HUDEP-2 (cell line): Measurements from ENCODE around the gene PRKCA.

Experiments
- DNase-seq, 76 experiments: peaks; one replicate each; lab custom pipeline; 2025; ENCODE audit not compliant: unreplicated experiment in 76 of 76; lab: John Stamatoyannopoulos, UW

The PRKCA gene

GRCh38 chr17:66496306-66496705 is 193.9 kb downstream of the PRKCA start:
- no peak for DNase-seq

GRCh38 chr17:66498580-66498979 is 196.2 kb downstream of the PRKCA start:
- no peak for DNase-seq

DNA sequence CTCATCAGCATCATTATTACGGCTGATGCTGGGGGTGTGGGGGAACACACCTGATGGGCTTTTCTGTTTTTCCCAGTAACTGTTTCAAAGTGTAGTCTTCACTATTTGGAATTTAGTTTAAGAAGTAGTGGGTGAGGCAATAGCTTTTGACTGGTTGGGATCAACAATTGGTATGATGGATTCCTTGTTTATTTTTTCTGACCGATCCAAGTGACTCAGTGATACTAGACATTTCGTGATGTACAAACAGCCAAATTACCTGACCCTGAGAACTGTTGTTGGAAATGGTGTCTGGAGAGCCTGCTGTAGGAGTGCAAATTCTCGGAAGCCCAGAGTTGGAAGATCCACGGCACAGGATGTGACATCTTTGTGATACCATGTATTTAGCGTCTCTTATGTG is 204.2 kb downstream of the PRKCA start:
- DNase-seq = no peak

DNA sequence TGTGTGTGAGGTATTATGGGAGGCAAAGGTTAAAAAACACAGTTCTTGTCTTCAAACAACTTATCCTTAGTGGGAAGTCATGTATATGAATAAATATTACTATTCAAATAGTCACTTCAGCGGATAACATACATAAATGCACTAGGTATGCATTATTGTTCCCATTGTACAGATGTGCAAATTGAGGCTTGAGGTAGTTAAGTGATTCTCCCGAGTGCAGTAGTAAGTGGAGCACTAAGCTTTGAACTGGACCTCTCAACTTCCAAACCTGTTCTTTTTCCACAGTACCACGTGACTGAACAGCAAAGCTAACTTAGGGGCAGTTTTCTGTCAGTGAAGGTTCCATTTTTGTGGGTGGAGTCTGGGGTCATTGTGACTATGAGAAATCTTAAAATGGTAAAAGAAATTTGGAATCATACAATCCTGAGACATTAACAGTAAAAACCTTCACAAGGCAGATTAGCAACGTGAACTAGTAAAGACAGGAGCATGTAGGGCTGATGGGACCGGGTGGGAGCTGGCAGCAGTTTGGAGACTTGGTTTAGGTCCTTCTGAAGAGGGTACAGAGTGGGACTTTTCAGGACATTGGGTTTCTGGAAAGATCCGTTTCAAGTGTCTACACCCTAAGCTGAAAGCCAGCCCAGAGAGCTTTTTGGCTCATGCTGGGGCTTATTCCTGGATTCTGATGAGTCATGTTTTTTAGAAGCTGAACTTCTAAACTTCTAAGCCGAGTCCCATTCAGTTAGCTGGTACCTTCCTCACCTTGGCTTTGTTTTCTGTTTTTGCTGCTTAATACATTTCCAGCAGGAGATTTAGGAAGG is 204.9 kb downstream of the PRKCA start:
- peak in 52 of 76 experiments; percentile 3 to 74 (median 42) for DNase-seq

- peak in 5 of 76 experiments; percentile 19 to 40 (median 23) for DNase-seq
Observed at GRCh38 chr17:66507982-66508760, 205.8 kb downstream of the PRKCA start.

- peak in 24 of 76 experiments; percentile 3 to 60 (median 20) for DNase-seq
Observed at GRCh38 chr17:66508896-66509844, 206.8 kb downstream of the PRKCA start.

DNA sequence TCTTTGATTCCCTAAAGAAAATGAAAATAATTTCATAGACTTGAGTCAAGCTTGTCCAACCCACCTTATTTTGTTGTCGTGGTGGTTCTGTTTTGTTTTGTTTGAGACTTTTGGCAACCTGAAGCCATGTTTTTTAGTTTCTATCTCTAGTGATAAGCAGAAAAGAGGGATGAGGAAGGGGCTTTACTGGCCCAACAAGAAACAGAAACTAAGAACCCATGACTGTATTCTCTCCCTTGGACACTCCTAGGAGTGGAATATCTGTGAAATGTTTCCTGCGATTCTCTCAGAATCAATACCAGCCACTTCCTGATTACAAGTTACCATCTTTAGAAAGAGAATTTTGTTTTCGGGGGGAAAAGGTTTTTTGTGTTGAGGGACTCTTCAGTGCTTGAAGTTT is 207.5 kb downstream of the PRKCA start:
- DNase-seq = no peak

DNA sequence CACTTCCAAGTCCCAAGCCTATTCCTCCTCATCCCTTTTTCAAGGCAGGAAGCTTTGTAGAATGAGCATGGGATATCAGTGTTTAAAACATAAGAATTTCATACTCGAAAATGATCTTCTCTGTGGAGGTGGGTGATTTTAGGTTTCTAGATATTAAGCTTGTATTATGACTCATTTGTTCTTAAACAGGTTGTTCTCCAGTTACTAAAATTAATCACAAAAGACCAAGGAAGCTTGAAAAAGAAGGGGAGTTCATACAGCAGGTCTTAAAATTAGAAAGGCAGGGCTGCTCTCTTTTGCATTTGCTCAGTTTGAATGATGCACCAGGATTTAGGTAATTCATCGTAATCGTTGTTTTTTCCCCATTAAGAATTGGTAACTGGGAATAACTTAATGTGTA is 208.7 kb downstream of the PRKCA start:
- no peak for DNase-seq

DNA sequence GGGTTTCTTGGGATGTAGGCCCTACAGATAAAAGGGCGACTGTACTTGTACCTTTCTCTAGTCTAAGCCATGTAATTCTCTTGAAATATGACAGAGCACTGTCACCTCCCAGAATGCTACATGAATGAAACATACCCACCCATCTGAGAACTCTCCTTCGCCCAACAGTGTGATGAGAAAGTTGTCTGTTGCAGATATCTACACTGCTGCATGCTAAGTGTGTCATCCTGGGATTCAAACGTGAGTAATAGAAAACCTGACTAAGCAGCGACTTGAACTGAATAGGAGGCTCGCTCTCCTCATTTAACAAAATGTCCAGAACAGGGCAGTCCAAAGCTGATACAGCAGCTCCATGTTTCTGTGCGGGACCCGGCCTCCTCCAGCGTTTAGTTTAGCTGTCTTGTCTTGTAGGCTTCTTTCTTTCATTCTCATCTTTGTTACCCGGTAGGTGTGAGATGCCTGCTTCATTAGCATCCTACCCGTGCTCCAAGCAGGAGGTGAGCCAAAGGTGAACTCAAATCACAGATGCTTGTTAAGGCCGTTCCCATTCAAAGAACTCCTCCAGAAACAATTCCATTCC is 211.9 kb downstream of the PRKCA start:
- peak in 11 of 76 experiments; percentile 1 to 52 (median 14) for DNase-seq

DNA sequence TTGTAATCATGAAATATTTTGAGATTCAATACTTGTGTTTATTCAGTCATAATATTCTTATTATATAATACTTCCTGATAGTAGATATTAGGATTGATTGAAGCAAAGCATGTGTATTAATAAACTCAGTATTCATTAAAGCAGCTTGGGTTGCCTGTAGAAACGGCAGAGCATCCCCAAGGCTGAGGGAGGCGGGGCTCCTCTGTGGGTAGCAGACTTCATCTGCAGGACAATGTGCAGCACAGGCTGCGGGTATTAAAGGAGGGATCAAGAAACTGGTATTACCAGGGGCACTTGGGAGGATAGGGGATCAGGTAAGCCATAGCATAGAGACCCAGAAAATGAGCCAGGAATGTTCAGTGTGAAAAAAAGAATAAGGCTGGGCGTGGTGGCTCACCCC is 213.6 kb downstream of the PRKCA start:
- no peak for DNase-seq

DNA sequence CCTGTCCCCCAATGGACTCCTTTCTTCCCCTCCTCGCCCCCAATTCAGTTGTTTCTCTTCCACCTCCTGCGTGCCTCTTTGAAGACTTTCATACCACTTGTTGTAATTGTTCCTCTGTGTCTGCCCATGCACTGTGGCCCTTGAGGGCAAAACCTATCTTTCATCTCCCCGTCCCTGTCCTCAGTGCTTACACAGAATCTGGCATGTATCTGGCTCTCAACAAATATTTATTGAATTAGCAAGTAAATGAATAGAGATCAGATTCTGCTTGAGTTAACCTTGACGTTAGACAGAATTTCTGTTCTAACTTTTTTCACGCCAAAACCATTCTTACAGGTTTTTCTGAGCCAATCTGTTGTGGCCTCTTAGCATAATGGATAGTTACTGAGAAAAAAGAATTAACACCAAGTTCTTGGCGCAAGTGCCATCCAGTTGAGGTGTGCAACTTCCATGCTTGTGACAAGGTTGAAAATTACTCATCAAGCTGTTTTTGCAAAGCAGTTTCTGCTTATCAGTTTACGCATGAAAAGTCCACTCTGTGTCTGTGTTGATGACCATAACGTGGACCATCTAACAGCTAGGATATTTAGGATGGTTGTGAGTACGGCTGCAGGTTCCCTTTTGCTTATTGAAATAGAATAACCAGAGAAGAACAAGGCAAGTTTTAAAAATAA is 215.1 kb downstream of the PRKCA start:
- no peak for DNase-seq

- no peak for DNase-seq
Observed at GRCh38 chr17:66518108-66518507, 215.7 kb downstream of the PRKCA start.

GRCh38 chr17:66518677-66519076 is 216.3 kb downstream of the PRKCA start:
- DNase-seq = no peak

DNA sequence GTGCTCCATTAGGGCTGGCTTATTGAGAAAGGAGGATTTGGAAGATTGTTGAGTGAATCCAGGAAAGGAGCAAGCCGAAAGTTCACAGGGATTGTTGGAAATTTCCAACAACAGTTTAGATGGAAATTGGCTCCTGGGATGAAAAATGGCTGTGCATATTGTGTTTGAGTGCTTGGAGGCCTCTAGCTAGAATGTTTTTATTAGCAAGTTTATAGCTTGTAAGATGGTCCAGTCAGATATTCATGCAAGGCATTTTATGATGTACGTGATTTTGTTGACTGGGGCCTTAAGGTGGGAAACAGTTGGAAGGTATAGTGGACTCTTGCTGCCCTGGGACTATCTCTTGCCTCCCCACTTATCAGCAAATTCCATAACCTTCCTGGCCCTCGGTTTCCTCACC is 216.7 kb downstream of the PRKCA start:
- DNase-seq = no peak

GRCh38 chr17:66520999-66521398 is 218.6 kb downstream of the PRKCA start:
- no peak for DNase-seq

DNA sequence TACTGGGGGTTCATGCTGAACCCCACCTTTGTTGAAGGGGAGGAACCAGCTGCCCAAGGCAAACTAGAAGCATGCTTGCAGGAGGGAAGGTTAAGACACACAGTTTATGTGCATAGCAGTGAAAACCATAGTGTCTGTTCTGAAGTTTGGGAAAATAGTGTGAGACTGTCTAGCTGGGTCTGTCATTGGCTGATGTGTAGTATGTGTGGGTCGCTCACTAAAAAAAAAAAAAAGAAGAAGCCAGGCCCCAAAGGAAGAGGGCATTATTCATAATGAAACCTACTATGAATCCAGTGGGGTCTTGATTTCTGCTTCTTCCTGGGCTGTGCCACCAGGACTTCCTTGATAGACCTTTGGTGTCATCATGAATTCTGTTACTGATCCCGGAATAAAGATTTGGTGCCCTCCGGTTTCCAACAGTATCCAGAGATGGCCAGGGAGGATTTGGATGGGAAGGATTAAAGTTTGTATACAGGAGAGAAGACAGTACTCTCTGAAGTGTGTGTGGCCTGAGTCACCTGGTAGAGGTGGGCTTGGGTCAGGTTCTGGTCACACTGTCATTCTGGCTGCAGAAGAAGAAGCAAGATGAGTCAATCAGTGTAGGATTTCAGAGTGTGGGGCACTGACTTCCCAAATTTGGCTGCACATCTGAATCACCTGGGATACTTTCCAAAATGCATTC is 220.3 kb downstream of the PRKCA start:
- no peak for DNase-seq

DNA sequence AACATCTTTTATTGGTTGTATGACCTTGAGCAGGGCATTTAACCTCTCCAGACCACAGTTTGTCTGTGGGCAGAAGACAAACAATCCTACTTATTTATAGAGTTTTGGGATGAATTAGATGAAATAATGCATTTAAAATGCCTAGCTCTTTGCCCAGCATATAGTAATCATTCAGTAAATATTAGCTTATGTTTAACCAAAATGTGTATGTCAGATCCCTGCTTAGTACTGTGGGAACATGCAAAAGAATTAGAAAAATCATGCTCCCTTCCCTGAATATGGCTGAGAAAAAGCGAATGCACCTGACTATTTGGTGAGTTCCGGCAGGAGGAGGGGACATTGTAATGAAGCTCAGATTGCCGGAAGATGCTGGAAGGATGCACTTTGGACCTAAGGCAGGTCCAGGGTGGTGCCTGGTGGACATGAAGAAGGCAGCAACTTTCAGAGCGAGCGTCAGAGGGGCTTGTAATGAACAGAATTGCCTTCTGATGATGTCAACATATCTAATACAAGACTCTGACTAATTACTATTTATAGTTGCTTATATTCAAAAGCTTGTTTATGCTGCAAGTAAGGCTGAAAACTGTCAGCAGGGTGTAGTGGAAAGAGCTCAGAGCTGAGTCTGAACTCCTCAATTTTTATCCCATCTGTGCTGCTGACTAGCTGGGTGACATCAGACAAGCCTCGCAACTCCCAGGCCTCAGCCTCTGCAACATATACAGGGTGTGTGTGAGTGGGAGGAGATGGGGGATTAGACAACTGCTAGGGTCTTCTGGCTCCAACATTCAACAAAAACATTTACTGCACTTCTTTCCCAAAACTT is 221.2 kb downstream of the PRKCA start:
- no peak for DNase-seq

DNA sequence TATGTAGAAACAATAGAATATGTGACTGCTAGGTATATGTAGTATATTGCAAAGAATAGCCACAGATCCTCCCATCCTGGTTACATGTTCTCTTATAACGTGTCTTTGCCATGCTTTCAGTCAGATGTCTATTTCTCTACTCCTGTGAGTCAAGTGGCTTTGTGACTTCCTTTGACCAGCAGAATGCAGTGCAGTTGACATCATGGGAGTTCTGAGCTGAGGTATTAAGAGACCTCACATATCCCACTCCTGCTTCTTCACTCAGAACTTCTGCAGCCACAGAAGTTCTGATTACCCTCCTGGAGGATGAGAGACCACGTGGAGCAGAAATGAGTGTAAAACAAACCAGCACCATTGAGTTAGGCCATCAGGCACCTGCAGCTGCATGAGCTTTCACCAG is 222.5 kb downstream of the PRKCA start:
- DNase-seq = no peak
